Activated CD4-positive, alpha-beta T cell treated with anti-CD3 and anti-CD28 coated beads, Interleukin-2, amount 10 ng/mL, durations not matched to agents 7 days and 5 days (primary cell): ENCODE measurements around the gene RNASE2. TPM values are rescaled to one million over a fixed set of nuclear protein-coding genes. Genes with fewer than 3 reads are reported as not detected.
"Not testable (repeated sequence)": the region's sequence is repeated elsewhere in the genome, so short reads cannot be mapped to it uniquely, and the experiment has no call there.

Experiments
- CTCF ChIA-PET: fragments of 350-600 bp; sonication (Branson Sonifier 250); formaldehyde crosslinking; loops from one replicate; lab custom pipeline; 2021; ENCODE audit warnings: antibody characterized with exemption; lab: Charles Lee
- POLR2A ChIA-PET: fragments of 350-600 bp; sonication (Branson Sonifier 250); formaldehyde crosslinking; loops from one replicate; lab custom pipeline; 2021; ENCODE audit warnings: antibody characterized with exemption; lab: Charles Lee
- DNase-seq: peaks from one replicate; pipeline ENCODE4 v3.0.0-alpha.2; 2020
- H3K27ac Mint-ChIP-seq: one replicate; pipeline ENCODE4 v1.8.0; 2021; ENCODE audit warnings: mild to moderate bottlenecking, moderate library complexity, mixed read lengths
- H3K27me3 Mint-ChIP-seq: one replicate; pipeline ENCODE4 v1.8.0; 2021; ENCODE audit warnings: mixed read lengths
- H3K36me3 Mint-ChIP-seq: one replicate; pipeline ENCODE4 v1.8.0; 2021; ENCODE audit warnings: low read depth, mixed read lengths
- H3K4me1 Mint-ChIP-seq: one replicate; pipeline ENCODE4 v1.8.0; 2021; ENCODE audit warnings: mixed read lengths
- H3K4me3 Mint-ChIP-seq: one replicate; pipeline ENCODE4 v1.8.0; 2021; ENCODE audit warnings: mild to moderate bottlenecking, moderate library complexity, mixed read lengths
- H3K9me3 Mint-ChIP-seq: one replicate; pipeline ENCODE4 v1.8.0; 2021; ENCODE audit warnings: mixed read lengths
- total RNA-seq, 2 experiments: library from RNA; stranded (reverse); gene quantifications; one replicate each; pipeline ENCODE4 v1.2.3, GENCODE V29; 2021

RNASE2 gene
- total RNA-seq, 2 experiments from 2014 or later, result not detected

GRCh38 chr14:20958946-20959345 lies 3.7 kb downstream of the RNASE2 start:
- CTCF ChIA-PET, result interaction anchor here (1.2 to 3.6 kb wide), 2 partner anchors 11 to 12 kb away, joined by 4 to 28 read pairs; no protein-coding TSS in a partner anchor
- H3K36me3 Mint-ChIP-seq, H3K9me3 Mint-ChIP-seq, H3K4me3 Mint-ChIP-seq, DNase-seq, H3K27me3 Mint-ChIP-seq, H3K27ac Mint-ChIP-seq, POLR2A ChIA-PET: not testable (repeated sequence)
- peaks cover 45% of the 10 kb centered on the region for H3K4me1 Mint-ChIP-seq

DNA sequence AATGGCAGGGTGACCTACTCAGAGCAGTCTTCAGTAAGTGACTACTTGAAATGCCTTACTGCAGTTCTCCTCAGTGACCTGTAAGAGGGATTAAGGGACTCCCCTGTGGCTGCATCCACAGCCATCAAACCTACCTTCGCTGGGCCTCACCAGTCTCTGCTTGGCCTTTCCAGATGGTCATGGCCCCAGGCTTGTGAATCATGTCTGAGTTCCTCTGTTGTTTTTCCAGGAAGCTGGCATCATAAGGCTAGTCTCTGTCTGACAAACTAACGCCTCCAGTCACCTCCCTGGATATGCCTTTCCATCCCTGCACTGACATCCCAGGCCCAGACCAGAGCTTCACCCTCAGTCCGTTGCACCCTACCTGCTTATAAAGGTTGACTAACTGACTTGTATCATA lies 14.0 kb downstream of the RNASE2 start:
- H3K27ac Mint-ChIP-seq, result no peak overlapping the region
- ChIA-PET CTCF (interaction anchor here (1.0 to 2.8 kb wide), 3 partner anchors 10 to 45 kb away, joined by 4 to 21 read pairs (median 4); no protein-coding TSS in a partner anchor), POLR2A (no interaction called here)
- no peak overlapping the region for H3K4me3 Mint-ChIP-seq
- H3K27me3 Mint-ChIP-seq, result peaks cover 40% of the 10 kb centered on the region
- no peaks in the 10 kb centered on the region for H3K36me3 Mint-ChIP-seq
- no peak for DNase-seq
- H3K9me3 Mint-ChIP-seq, result no peaks in the 10 kb centered on the region
- H3K4me1 Mint-ChIP-seq, result peaks cover 12% of the 10 kb centered on the region

GRCh38 chr14:20970647-20970982 lies 15.3 kb downstream of the RNASE2 start:
- ChIA-PET POLR2A (no interaction called here), CTCF (interaction anchor here (0.6 to 2.9 kb wide), 29 partner anchors 10 to 531 kb away, joined by 3 to 39 read pairs (median 4); partner anchors contain the start of genes RNASE2, RNASE4 and SLC39A2)
- H3K27me3 Mint-ChIP-seq, result peaks cover 40% of the 10 kb centered on the region
- no peak for DNase-seq
- H3K9me3 Mint-ChIP-seq, result no peaks in the 10 kb centered on the region
- H3K4me1 Mint-ChIP-seq, result peaks cover 12% of the 10 kb centered on the region
- H3K27ac Mint-ChIP-seq, result no peak overlapping the region
- H3K36me3 Mint-ChIP-seq, result no peaks in the 10 kb centered on the region
- peak overlapping the region; percentile 81 for H3K4me3 Mint-ChIP-seq

GRCh38 chr14:20970983-20971704 lies 15.9 kb downstream of the RNASE2 start:
- Mint-ChIP-seq H3K36me3 (no peaks in the 10 kb centered on the region), H3K9me3 (no peaks in the 10 kb centered on the region), H3K27ac (peak overlapping the region; percentile 33), H3K4me3 (peak overlapping the region; percentile 81), H3K4me1 (peaks cover 12% of the 10 kb centered on the region), H3K27me3 (peaks cover 40% of the 10 kb centered on the region)
- CTCF ChIA-PET, result interaction anchor here (0.6 to 2.9 kb wide), 32 partner anchors 10 to 530 kb away, joined by 3 to 39 read pairs (median 4); partner anchors contain the start of genes RNASE2, RNASE4 and SLC39A2
- POLR2A ChIA-PET, result no interaction called here
- peak; percentile 77 for DNase-seq

DNA sequence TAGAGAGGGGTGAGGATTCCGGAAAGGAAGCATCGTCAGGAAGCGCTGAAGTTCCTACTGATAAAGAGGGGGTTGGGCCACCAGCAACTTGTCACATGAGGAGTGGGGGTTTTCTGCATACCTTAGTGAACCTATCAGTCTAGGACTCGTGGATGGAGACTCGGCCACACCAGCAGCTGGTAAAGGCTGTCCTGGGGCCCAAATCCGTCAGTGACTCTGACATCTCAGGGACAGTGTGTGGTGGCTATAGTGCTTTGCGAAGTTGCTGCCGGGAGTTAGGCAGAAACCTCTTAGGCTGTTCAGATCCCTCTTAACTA lies 16.4 kb downstream of the RNASE2 start:
- Mint-ChIP-seq H3K4me3 (peak overlapping the region; percentile 81), H3K9me3 (no peaks in the 10 kb centered on the region), H3K4me1 (peaks cover 12% of the 10 kb centered on the region), H3K27ac (no peak overlapping the region), H3K36me3 (no peaks in the 10 kb centered on the region), H3K27me3 (peaks cover 40% of the 10 kb centered on the region)
- DNase-seq, result no peak
- ChIA-PET POLR2A (no interaction called here), CTCF (interaction anchor here (0.9 to 2.9 kb wide), 20 partner anchors 10 to 290 kb away, joined by 3 to 39 read pairs (median 7); partner anchors contain the start of genes RNASE2 and SLC39A2)

- DNase-seq, result no peak
- no peaks in the 10 kb centered on the region for H3K36me3 Mint-ChIP-seq
- ChIA-PET POLR2A (no interaction called here), CTCF (interaction anchor here (1.2 to 1.7 kb wide), 2 partner anchors 10 to 24 kb away, joined by 3 to 5 read pairs; no protein-coding TSS in a partner anchor)
- no peak overlapping the region for H3K27ac Mint-ChIP-seq
- H3K4me3 Mint-ChIP-seq, result no peak overlapping the region
- H3K4me1 Mint-ChIP-seq, result peaks cover 12% of the 10 kb centered on the region
- peaks cover 28% of the 10 kb centered on the region for H3K27me3 Mint-ChIP-seq
- no peaks in the 10 kb centered on the region for H3K9me3 Mint-ChIP-seq
Measured at GRCh38 chr14:20973501-20973900, 18.2 kb downstream of the RNASE2 start.

- peaks cover 4% of the 10 kb centered on the region for H3K4me1 Mint-ChIP-seq
Measured at GRCh38 chr14:20976291-20976690, 21.0 kb downstream of the RNASE2 start.

DNA sequence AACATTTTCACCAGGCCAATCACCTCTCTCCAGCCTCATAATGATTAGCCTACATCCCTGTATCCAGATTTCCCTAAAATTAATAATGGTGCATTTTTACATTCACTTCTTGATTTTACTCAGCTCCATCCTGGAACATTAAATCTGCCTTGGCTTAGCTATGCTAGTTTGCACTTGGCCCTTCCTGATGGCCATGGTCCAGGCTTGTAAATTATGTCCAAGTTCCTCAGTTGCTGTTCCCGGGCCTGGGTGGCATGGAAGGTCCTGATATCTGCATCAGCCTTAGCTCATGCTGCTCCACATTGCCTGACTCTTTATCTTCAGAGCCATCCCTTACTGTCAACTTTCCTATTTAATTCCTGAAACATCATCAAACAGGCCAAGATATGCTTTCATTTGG lies 23.4 kb downstream of the RNASE2 start:
- Mint-ChIP-seq H3K4me1 (no peaks in the 10 kb centered on the region), H3K27me3 (peaks cover 15% of the 10 kb centered on the region), H3K27ac (no peak overlapping the region), H3K9me3 (no peaks in the 10 kb centered on the region), H3K36me3 (no peaks in the 10 kb centered on the region), H3K4me3 (no peak overlapping the region)
- CTCF ChIA-PET, result interaction anchor here (1.5 to 5.6 kb wide), 2 partner anchors 7 to 18 kb away, joined by 5 to 39 read pairs; no protein-coding TSS in a partner anchor
- POLR2A ChIA-PET, result no interaction called here
- DNase-seq, result no peak

More at GRCh38 chr14:20976291-20976690, 21.0 kb downstream of the RNASE2 start:
- Mint-ChIP-seq H3K9me3 (no peaks in the 10 kb centered on the region), H3K4me3 (no peak overlapping the region), H3K27me3 (peaks cover 32% of the 10 kb centered on the region), H3K36me3 (no peaks in the 10 kb centered on the region), H3K27ac (no peak overlapping the region)
- CTCF ChIA-PET, result no interaction called here
- POLR2A ChIA-PET, result no interaction called here
- no peak for DNase-seq

DNA sequence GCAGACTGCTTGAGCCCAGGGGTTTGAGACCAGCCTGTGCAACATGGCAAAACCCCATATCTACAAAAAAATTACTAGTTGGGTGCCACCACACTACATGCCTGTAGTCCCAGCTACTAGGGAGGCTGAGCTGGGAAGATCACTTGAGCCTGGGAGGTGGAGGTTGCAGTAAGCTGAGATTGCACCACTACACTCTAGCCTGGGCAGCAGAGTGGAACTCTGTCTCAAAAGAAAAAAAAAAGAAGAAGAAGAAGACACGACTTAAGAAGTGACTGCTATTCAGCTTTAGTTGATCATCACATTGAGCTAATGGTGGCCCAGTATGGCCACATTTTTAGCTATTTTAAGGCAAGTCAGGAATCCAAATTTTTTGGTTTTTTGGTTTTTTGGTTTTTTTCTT lies 25.6 kb downstream of the RNASE2 start:
- DNase-seq, result no peak
- Mint-ChIP-seq H3K27me3 (peaks cover 14% of the 10 kb centered on the region), H3K27ac (no peak overlapping the region), H3K4me1 (peaks cover 2% of the 10 kb centered on the region), H3K9me3 (no peaks in the 10 kb centered on the region), H3K36me3 (no peaks in the 10 kb centered on the region), H3K4me3 (no peak overlapping the region)
- CTCF ChIA-PET, result interaction anchor here (0.6 to 5.6 kb wide), 3 partner anchors 9 to 86 kb away, joined by 3 to 39 read pairs (median 3); no protein-coding TSS in a partner anchor
- POLR2A ChIA-PET, result no interaction called here

- Mint-ChIP-seq H3K4me3 (no peak overlapping the region), H3K27me3 (peaks cover 12% of the 10 kb centered on the region), H3K4me1 (peaks cover 6% of the 10 kb centered on the region), H3K27ac (no peak overlapping the region), H3K36me3 (peaks cover 1% of the 10 kb centered on the region), H3K9me3 (no peaks in the 10 kb centered on the region)
- no peak for DNase-seq
- ChIA-PET POLR2A (no interaction called here), CTCF (interaction anchor here (0.8 to 5.6 kb wide), 3 partner anchors 11 to 110 kb away, joined by 3 to 39 read pairs (median 3); no protein-coding TSS in a partner anchor)
Measured at GRCh38 chr14:20982646-20983369, 27.5 kb downstream of the RNASE2 start.

- DNase-seq, H3K9me3 Mint-ChIP-seq, H3K4me3 Mint-ChIP-seq, H3K36me3 Mint-ChIP-seq, H3K27me3 Mint-ChIP-seq, H3K27ac Mint-ChIP-seq, POLR2A ChIA-PET: not testable (repeated sequence)
- H3K4me1 Mint-ChIP-seq, result peaks cover 24% of the 10 kb centered on the region
- CTCF ChIA-PET, result interaction anchor here (0.6 to 1.0 kb wide), 2 partner anchors 15 to 19 kb away, joined by 3 read pairs; no protein-coding TSS in a partner anchor
Measured at GRCh38 chr14:20985650-20986049, 30.4 kb downstream of the RNASE2 start.

- CTCF ChIA-PET, result interaction anchor here (1.1 kb wide), 1 partner anchor 16 kb away, joined by 6 read pairs; no protein-coding TSS in a partner anchor
- Mint-ChIP-seq H3K4me1 (peaks cover 31% of the 10 kb centered on the region), H3K36me3 (peaks cover 11% of the 10 kb centered on the region), H3K9me3 (no peaks in the 10 kb centered on the region), H3K27me3 (peaks cover 3% of the 10 kb centered on the region), H3K27ac (no peak overlapping the region), H3K4me3 (no peak overlapping the region)
- POLR2A ChIA-PET, result no interaction called here
- no peak for DNase-seq
Measured at GRCh38 chr14:20986811-20987210, 31.5 kb downstream of the RNASE2 start.
